Panc1 (cell line): ENCODE measurements around the gene OR4X1.

Experiments used
- POLR2AphosphoS5 ChIP-seq: IDR thresholded peaks from 2 replicates; pipeline ENCODE4 v1.6.1; 2012; ENCODE audit warnings: mild to moderate bottlenecking, low read depth, low read length, moderate library complexity
- TF ChIP-seq, protein P1 (sequence below): fragments of 450-650 bp; IDR thresholded peaks from 2 replicates; pipeline ENCODE4 v1.5.1; 2017; ENCODE audit warnings: mild to moderate bottlenecking

DNA sequence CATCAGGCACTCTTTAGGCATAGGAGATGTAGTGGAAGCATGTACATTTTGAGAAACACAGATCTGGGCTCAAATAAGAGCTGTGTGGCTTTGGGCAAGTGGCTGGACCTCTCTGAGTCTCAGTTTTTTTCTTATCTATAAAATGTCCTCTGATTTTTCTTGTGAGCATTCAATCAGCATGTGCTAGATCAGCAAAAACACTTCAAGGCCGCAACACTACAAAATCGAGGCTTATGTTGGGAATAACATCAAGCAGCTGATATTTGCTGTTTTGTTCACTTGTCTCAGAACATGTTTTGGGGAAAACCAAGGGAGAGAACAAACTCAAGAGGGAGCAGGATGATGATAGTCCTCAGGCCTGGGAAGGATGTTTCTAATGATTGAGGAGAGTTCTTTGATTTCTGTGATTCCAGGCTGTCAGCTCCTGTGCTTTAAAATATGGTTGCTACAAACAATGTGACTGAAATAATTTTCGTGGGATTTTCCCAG is at the start of gene OR4X1:
- TF ChIP-seq, protein P1, sequence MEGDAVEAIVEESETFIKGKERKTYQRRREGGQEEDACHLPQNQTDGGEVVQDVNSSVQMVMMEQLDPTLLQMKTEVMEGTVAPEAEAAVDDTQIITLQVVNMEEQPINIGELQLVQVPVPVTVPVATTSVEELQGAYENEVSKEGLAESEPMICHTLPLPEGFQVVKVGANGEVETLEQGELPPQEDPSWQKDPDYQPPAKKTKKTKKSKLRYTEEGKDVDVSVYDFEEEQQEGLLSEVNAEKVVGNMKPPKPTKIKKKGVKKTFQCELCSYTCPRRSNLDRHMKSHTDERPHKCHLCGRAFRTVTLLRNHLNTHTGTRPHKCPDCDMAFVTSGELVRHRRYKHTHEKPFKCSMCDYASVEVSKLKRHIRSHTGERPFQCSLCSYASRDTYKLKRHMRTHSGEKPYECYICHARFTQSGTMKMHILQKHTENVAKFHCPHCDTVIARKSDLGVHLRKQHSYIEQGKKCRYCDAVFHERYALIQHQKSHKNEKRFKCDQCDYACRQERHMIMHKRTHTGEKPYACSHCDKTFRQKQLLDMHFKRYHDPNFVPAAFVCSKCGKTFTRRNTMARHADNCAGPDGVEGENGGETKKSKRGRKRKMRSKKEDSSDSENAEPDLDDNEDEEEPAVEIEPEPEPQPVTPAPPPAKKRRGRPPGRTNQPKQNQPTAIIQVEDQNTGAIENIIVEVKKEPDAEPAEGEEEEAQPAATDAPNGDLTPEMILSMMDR = no peak
- TF ChIP-seq POLR2AphosphoS5 = no peak
